ENCODE data around the gene CDH23. TPM values are rescaled to one million over a fixed set of nuclear protein-coding genes. Genes with fewer than 3 reads are reported as not detected.

The CDH23 gene
- total RNA-seq, 1 donor from 2014 or later, result not detected

- H3K27me3 Mint-ChIP-seq (ENCODE audit: low read depth), result no peaks in the 10 kb centered on the region
- no peak overlapping the region for H3K4me3 Mint-ChIP-seq (ENCODE audit: unreplicated experiment)
- no peak for TF ChIP-seq CTCF (IDR thresholded peaks at IDR 0.05)
- no peak overlapping the region for H3K27ac Mint-ChIP-seq (ENCODE audit: unreplicated experiment)
- H3K36me3 Mint-ChIP-seq (ENCODE audit: low read depth), result peaks cover 1% of the 10 kb centered on the region
- H3K4me1 Mint-ChIP-seq (ENCODE audit: low read depth), result peaks cover 44% of the 10 kb centered on the region
- no peak for DNase-seq (ENCODE audit: low spot score)
- no peaks in the 10 kb centered on the region for H3K9me3 Mint-ChIP-seq (ENCODE audit: low read depth)
Measured at GRCh38 chr10:71844695-71845094, 448.0 kb downstream of the CDH23 start.

- Mint-ChIP-seq H3K4me3 (ENCODE audit: unreplicated experiment) (no peak overlapping the region), H3K9me3 (ENCODE audit: low read depth) (no peaks in the 10 kb centered on the region), H3K27ac (ENCODE audit: unreplicated experiment) (no peak overlapping the region), H3K27me3 (ENCODE audit: low read depth) (no peaks in the 10 kb centered on the region), H3K36me3 (ENCODE audit: low read depth) (peaks cover 1% of the 10 kb centered on the region), H3K4me1 (ENCODE audit: low read depth) (peaks cover 43% of the 10 kb centered on the region)
- TF ChIP-seq CTCF (IDR thresholded peaks at IDR 0.05), result no peak
- no peak for DNase-seq (ENCODE audit: low spot score)
Measured at GRCh38 chr10:71845410-71846405, 449.0 kb downstream of the CDH23 start.

- Mint-ChIP-seq H3K9me3 (ENCODE audit: low read depth) (no peaks in the 10 kb centered on the region), H3K36me3 (ENCODE audit: low read depth) (peaks cover 1% of the 10 kb centered on the region), H3K4me3 (ENCODE audit: unreplicated experiment) (no peak overlapping the region), H3K27ac (ENCODE audit: unreplicated experiment) (no peak overlapping the region), H3K27me3 (ENCODE audit: low read depth) (no peaks in the 10 kb centered on the region), H3K4me1 (ENCODE audit: low read depth) (peaks cover 46% of the 10 kb centered on the region)
- no peak for TF ChIP-seq CTCF (IDR thresholded peaks at IDR 0.05)
- peak; percentile 27 for DNase-seq (ENCODE audit: low spot score)
Measured at GRCh38 chr10:71846816-71847215, 450.1 kb downstream of the CDH23 start.

- no peak overlapping the region for H3K4me3 Mint-ChIP-seq (ENCODE audit: unreplicated experiment)
Measured at GRCh38 chr10:71847418-71847817, 450.7 kb downstream of the CDH23 start.

More at GRCh38 chr10:71847418-71847817, 450.7 kb downstream of the CDH23 start:
- peaks cover 50% of the 10 kb centered on the region for H3K4me1 Mint-ChIP-seq (ENCODE audit: low read depth)
- no peaks in the 10 kb centered on the region for H3K9me3 Mint-ChIP-seq (ENCODE audit: low read depth)
- peaks cover 1% of the 10 kb centered on the region for H3K36me3 Mint-ChIP-seq (ENCODE audit: low read depth)
- no peaks in the 10 kb centered on the region for H3K27me3 Mint-ChIP-seq (ENCODE audit: low read depth)
- no peak overlapping the region for H3K27ac Mint-ChIP-seq (ENCODE audit: unreplicated experiment)
- peak; percentile 4 for DNase-seq (ENCODE audit: low spot score)
- no peak for TF ChIP-seq CTCF (IDR thresholded peaks at IDR 0.05)
